Stimulated activated CD8-positive, alpha-beta memory T cell treated with anti-CD3 and anti-CD28 coated beads, Interleukin-7, amount 100 ng/mL, for 1 hour (primary cell): ENCODE results near the gene GBP7.

ENCODE experiments used
- DNase-seq, 2 donors: peaks; one replicate each; pipeline ENCODE4 v3.0.0-alpha.2; 2020; ENCODE audit warnings: low read depth in 2 of 2

GBP7 gene

DNA sequence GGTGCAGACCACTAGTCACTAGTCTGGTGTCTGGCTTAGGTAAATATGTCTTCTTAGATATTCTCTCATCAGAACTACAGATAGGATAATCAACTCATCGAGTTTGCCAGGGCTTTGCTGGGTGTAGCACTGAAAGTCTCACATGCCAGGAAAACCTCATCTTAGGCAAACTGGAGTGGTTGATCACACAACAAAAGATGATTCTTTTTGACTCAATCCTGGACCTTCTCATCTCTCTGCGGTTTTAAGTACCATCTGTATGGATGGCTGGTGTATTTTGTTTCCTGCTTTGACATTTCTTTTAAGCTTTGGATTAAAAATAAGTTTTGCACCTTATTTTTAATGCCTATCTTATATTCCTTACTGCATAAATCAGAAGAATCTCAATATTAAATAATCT lies 61.1 kb downstream of the GBP7 start:
- DNase-seq = no peak

GRCh38 chr1:89112871-89113613 lies 62.8 kb downstream of the GBP7 start:
- DNase-seq = no peak

DNA sequence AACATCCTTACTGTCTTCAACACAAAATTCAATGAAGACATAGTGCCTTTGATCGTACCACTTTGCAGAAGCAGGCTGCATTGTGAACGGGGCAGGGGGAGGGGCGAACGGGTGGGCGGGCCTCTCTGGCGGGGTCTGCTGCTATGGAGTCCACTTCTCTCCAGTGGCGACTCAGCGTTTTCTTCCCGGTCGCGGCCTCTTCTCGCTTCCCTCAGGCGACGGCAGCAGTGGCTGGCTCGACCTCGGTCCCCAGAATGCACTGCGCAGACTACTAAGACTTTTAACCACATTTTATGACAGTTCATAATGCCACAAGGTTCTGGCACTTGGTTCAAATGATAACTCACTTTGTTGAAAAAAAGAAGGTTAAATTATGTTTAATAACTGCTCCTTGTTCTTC lies 71.1 kb downstream of the GBP7 start:
- no peak for DNase-seq

DNA sequence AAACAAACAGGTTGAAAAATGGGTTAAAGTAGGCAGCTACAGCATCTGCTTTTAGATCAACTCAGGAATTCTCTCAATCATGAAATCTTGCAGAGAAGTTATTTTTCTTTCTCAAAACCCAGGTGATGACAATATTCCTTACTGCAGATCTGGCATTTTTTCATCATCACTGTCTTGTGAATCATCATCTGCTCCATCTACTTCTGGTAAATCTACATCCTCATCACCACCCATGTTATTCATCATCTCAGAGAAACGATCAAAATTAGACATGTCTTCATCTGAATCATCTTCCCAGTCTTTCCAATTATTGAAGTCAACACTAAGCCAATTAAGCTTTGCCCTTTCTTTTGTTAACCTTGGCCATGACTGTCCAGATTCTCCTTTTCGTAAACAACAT lies 71.7 kb downstream of the GBP7 start:
- no peak for DNase-seq

- DNase-seq = no peak
These were observed 73.8 kb downstream of the GBP7 start for GRCh38 chr1:89102021-89102420.

GRCh38 chr1:89100412-89100811 lies 75.4 kb downstream of the GBP7 start:
- no peak for DNase-seq

- no peak for DNase-seq
These were observed 76.9 kb downstream of the GBP7 start for GRCh38 chr1:89098857-89099256.

DNA sequence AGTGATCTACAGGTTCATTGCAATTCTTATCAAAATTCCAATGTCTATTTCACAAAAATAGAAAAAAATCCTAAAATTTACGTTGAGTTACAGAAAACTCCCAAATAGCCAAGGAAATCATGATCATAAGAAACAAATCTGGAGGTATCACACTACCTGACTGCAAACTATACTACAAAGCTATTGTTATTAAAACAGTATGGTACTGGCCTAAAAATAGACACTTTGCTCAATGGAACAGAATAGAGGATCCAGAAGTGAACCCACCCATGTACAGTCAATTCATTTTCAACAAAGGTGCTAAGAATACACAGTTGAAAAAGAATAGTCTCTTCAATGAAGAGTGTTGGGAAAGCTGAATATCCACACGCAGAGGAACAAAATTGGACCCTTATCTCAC lies 80.1 kb downstream of the GBP7 start:
- DNase-seq = no peak

- DNase-seq = no peak
These were observed 85.8 kb downstream of the GBP7 start for GRCh38 chr1:89089962-89090361.

DNA sequence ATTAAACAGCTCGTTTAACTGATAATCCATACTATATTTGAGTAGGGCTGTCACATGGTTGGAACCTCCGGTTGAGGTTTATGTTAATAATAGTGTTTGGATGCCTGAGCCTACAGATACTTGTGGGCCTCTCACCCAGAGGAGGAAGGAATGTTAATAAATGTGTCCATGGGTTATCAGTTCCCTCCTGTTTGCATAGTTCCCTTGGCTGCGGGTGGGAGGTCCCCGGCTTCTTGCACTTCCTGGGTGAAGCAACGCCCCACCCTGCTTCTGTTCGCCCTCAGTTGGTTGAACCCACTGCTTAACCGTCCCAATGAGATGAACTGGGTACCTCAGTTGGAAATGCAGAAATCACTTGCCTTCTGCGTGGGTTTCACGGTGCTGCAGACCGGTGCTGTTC lies 87.2 kb downstream of the GBP7 start:
- no peak for DNase-seq

- no peak for DNase-seq
These were observed 88.6 kb downstream of the GBP7 start for GRCh38 chr1:89087241-89087640.

DNA sequence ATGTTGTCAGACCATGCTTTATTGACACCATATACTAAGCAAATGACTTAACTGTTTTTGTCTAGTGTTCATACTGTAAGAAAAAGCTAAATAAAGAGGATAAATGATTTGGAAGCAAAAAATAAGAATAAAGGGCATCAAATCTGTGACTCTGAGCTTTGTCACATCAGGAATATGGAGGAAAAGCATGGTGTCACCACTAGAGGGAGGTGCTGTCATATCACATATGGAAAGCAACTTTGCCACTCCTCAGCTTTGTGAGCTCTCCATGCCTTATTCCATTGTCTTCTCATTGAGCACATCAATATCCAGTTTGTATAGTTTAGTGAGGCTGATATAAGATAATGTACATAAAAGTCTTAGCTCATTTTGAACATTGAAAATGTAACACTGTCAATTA lies 90.0 kb downstream of the GBP7 start:
- DNase-seq = no peak
